Stimulated activated CD8-positive, alpha-beta memory T cell treated with anti-CD3 and anti-CD28 coated beads, Interleukin-4, amount 100 ng/mL, for 24 hours (primary cell): ENCODE measurements around the gene NUDT8.
"Not testable (repeated sequence)": the region's sequence is repeated elsewhere in the genome, so short reads cannot be mapped to it uniquely, and the experiment has no call there.

Source experiments
- DNase-seq: peaks from one replicate; pipeline ENCODE4 v3.0.0-alpha.2; 2020; ENCODE audit warnings: low read depth

NUDT8 gene

DNA sequence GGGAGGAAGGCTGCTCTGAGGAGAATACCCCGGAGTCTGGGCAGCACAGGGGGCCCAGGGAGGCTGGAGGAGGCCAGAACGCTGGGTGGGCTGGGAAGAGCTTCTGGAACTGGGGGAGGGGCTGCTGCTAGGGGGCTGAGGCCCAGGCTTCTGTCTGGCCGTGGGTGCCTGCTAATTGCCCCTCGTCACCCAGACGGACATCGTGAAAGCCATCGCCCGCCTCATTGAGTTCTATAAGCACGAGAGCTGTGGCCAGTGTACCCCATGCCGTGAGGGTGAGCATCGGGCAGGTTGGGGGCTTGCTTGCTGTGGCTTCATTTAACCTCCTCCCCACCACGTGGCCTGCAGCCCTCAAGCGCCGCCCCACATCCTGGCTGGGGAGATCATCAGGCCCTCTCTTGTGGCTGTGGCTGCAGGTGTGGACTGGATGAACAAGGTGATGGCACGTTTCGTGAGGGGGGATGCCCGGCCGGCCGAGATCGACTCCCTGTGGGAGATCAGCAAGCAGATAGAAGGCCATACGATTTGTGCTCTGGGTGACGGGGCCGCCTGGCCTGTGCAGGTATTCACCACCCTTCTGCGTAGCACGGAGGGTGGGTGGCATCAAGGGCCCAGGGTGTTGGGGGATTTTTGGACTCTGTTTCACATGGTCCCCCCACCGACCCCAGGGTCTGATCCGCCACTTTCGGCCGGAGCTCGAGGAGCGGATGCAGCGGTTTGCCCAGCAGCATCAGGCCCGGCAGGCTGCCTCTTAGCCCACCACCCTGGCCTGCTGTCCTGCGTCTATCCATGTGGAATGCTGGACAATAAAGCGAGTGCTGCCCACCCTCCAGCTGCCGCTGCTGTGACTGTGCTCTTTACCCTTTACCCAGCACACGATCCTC, 17.8 kb downstream of the NUDT8 start:
- DNase-seq: no peak

GRCh38 chr11:67611165-67611564, 18.6 kb downstream of the NUDT8 start:
- no peak for DNase-seq

DNA sequence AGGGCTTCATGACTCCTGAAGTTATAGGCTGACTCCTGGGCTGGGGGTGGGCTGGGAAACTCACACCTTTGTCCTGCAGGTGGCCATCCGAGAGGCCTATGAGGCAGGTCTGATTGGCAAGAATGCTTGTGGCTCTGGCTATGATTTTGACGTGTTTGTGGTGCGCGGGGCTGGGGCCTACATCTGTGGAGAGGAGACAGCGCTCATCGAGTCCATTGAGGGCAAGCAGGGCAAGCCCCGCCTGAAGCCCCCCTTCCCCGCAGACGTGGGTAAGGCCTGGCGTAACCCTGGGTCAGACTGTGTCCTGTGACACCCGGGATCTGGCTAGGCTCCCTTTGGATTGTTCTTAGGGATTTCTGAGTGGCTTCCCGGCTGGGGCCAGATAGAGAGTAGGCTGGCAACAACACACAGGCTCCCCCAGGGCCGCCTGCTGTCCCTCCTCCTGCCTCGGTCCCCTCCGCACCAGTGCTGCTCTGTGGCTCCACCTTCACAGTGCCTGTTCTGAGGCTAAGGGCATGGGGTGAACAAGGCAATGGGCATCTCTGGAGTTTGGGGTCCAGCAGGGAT, 19.4 kb downstream of the NUDT8 start:
- no peak for DNase-seq

GRCh38 chr11:67609316-67609715, 20.4 kb downstream of the NUDT8 start:
- no peak for DNase-seq

DNA sequence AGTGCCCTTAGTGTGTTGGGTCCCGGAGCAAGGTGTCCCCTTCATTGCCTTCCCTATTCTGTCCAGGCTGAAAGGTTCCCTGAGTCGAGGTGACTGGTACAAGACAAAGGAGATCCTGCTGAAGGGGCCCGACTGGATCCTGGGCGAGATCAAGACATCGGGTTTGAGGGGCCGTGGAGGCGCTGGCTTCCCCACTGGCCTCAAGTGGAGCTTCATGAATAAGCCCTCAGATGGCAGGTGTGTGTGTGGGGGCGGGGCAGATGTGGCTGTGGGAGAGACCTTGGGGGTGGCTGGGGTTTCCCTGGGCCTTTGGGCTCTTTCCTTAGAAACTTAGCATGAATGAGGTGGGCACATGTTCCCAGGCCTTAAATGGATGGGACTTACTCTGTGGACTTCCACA, 21.3 kb downstream of the NUDT8 start:
- DNase-seq: no peak

- DNase-seq: no peak
These were observed 22.2 kb downstream of the NUDT8 start for GRCh38 chr11:67607507-67607906.

DNA sequence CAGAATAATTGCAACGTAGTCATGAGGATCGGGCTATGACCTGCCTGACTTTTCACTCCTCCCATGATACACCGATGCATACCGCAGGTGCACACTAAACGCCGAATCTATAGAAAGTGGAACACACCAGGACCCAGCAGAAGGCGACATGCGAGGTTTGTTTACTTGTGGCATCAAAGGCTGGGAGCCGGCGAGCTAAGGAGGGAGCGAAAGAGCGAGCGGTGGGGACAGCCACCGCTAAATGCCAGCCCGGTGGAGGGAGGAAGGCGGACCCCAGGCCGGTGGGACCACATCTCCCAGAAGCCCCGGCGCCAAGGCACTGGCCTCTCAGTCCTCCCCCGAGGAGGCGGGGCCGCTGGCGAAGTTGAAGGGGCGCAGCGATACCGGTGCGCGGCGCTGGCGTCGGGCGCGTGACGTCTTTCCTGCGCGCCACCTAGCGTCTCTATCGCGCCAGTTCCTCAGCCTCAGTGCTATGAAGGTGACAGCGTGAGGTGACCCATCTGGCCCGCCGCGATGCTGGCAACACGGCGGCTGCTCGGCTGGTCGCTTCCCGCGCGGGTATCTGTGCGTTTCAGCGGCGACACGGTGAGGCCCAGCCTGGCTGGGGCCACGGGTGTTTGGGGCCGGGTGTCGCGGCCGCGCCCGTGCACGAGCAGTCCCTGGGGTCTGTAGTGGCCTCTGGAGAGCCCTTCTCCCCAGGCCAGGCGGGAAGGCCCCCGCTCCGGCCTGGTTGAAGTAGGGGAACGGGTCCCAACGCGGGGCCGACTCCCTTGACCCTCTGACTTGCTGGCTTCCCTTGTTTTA, 23.0 kb downstream of the NUDT8 start, which contains the start of gene NDUFV1:
Gene NDUFV1 (plus strand): TSS at position 445 of the 804 bp plus-strand sequence. CDS start 69 bp downstream, at position 514.
- DNase-seq: peak; percentile 97

- no peak for DNase-seq
These were observed 23.6 kb downstream of the NUDT8 start for GRCh38 chr11:67606093-67606491.

GRCh38 chr11:67605231-67606011, 24.3 kb downstream of the NUDT8 start:
- DNase-seq: no peak

GRCh38 chr11:67604815-67605214, 24.9 kb downstream of the NUDT8 start:
- no peak for DNase-seq

- DNase-seq: not testable (repeated sequence)
These were observed 25.6 kb downstream of the NUDT8 start for GRCh38 chr11:67604119-67604518.

DNA sequence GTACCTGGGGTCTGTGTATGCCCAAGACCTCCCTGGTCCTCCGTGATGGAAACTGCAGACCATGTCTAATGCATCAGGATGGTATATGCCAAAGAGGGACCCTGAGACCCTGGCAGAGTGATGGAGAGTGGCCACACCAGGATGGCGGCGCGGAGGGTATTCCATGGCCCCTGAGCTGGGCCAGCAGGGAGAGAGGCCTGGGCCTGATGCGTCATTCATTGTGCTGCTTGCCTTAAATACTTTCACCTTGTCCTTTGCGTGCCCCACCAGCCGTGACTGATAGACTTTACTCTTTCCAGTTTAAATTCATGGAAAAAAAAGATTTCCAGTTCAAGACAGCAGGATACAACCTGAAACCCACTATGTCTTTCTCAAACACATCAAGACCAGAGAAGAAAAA, 28.6 kb downstream of the NUDT8 start:
- no peak for DNase-seq

- DNase-seq: no peak
These were observed 29.3 kb downstream of the NUDT8 start for GRCh38 chr11:67600324-67601029.

DNA sequence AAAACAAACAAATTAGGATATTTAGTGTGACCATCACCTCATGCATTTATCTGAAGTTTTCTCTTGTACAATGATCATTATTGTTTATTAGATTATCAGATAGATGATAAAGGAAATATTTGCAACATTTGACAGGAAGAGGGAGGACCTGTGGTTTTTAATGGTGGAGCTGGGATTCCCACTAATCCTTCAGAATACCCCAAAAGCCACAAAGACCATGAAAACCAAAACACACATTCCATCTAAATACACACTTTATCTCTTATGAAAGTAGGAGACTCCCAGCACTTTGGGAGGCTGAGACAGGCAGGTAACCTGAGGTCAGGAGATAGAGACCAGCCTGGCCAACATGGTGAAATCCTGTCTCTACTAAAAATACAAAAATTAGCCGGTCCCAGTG, 30.6 kb downstream of the NUDT8 start:
- DNase-seq: no peak

DNA sequence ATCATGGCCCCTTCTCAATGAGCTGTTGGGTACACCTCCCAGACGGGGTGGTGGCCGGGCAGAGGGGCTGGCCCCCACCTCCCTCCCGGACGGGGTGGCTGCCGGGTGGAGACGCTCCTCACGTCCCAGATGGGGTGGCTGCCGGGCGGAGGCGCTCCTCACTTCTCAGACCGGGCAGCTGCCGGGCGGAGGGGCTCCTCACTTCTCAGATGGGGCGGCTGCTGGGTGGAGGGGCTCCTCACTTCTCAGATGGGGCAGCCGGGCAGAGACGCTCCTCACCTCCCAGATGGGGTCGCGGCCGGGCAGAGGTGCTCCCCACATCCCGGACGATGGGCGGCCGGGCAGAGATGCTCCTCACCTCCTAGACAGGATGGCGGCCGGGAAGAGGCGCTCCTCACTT, 31.8 kb downstream of the NUDT8 start:
- not testable (repeated sequence) for DNase-seq

DNA sequence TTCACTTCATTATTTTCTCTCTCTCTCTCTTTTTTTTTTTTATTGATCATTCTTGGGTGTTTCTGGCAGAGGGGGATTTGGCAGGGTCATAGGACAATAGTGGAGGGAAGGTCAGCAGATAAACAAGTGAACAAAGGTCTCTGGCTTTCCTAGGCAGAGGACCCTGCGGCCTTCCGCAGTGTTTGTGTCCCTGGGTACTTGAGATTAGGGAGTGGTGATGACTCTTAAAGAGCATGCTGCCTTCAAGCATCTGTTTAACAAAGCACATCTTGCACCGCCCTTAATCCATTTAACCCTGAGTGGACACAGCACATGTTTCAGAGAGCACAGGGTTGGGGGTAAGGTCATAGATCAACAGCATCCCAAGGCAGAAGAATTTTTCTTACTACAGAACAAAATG, 32.3 kb downstream of the NUDT8 start:
- not testable (repeated sequence) for DNase-seq

- no peak for DNase-seq
These were observed 32.9 kb downstream of the NUDT8 start for GRCh38 chr11:67596753-67597300.

DNA sequence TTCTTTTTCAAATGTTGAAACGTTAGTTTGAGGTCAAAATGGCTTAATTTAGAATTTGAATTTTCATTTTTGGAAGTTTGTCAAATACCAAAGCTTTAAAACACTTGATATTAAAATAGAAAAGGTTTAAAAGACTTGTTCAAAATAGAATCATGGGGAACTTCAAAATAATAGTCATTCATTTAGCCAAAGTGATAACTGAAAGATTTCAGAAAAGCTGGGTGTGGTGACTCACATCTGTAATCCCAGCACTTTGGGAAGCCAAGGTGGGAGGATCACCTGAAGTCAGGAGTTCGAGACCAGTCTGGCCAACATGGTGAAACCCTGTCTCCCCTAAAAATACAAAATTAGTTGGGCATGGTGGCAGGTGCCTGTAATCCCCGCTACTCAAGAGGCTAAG, 35.3 kb downstream of the NUDT8 start:
- no peak for DNase-seq

DNA sequence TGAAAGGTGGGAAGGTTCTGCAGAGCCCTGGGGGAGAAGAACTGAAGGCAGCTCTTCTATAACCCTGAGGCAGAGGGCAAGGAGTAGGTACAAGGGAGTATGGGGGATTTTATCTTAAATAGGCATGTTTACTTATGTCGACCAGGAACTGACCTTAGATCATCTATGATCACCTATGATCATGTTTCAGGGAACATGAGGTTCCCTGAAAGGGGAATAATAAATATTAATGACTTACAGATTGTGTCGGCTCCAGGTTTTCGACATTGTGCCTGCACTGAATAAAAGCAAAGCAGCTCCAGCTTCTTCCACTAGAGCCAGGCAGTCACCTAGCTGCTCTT, 36.2 kb downstream of the NUDT8 start:
- DNase-seq: no peak

DNA sequence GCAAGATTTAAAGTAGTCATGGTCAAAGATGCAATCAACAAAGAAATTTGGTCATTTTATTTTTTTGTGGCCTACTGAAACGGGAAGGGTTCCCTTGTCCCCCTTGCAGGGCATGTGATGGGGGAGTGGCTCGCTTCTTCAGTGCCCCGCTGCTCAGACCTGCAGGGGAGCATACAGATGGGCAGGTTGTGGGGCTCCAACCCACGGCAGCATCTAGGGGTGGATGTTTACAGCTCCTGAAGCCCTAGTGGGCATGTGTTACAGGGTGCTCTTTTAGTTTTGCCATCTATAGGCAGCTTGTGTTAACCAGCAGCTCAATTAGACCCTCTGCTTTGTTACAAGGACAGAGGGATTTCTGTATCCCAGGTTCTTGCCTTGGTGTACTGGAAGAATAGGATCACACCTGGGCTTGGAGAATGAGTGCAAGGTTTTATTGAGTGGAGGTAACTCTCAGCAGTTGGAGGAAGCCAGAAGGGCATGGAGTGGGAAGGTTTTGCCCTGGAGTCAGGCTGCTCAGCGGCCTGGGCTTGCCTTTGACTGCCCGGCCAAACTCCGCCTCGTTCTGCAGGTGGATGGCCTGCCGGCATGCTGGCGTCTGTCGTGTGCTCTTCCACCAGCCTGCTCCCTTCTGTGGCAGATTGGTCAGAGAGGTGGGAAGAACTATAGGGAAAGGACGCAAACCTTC, 36.7 kb downstream of the NUDT8 start:
- DNase-seq: no peak
